Activated T-cell treated with anti-CD3 and anti-CD28 coated beads for 1 hour (primary cell): ENCODE results near the gene ZNF263.

ENCODE experiments used
- DNase-seq: peaks from one replicate; pipeline ENCODE4 v3.0.0-alpha.2; 2020; ENCODE audit warnings: low read depth

The ZNF263 gene

GRCh38 chr16:3327514-3327913, 44.2 kb downstream of the ZNF263 start:
- DNase-seq, result no peak

GRCh38 chr16:3328104-3328503, 44.8 kb downstream of the ZNF263 start:
- DNase-seq, result no peak

- no peak for DNase-seq
Observed at GRCh38 chr16:3328643-3329042, 45.4 kb downstream of the ZNF263 start.
